GM21381 (cell line): ENCODE measurements around the gene MLLT10.
A peak's percentile ranks its signal among the peaks of the same experiment; 100 is the strongest.
"Not testable (repeated sequence)": the region's sequence is repeated elsewhere in the genome, so short reads cannot be mapped to it uniquely, and the experiment has no call there.

ENCODE experiments used
- ATAC-seq: cut with Tn5 transposase; IDR thresholded peaks from one replicate; pipeline ENCODE4 v1.9.1; 2021; ENCODE audit warnings: mild to moderate bottlenecking, moderate library complexity; ENCODE audit not compliant: unreplicated experiment

The MLLT10 gene

GRCh38 chr10:21692916-21693315, 158.9 kb downstream of the MLLT10 start:
- ATAC-seq: no peak

DNA sequence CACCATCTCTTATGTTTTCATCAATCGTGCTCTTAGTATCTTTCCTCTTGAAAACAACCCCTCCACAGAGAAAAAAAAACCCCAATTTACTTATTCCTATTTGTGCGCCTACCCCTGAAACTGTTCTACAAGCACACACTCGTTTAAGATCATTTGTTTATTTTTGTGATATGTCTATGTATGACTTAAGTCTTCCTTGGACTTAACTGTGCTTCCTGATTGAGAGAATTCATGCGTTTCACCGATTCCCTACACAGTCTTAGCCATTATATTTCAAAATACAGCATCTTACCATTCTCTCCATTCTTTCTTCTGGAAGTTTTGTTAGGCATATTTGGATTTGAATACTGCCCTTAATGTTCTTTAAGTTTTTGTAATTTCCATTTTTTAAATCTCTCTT, 159.4 kb downstream of the MLLT10 start:
- no peak for ATAC-seq

- no peak for ATAC-seq
These were observed 160.6 kb downstream of the MLLT10 start for GRCh38 chr10:21694631-21695030.

GRCh38 chr10:21696302-21696701, 162.3 kb downstream of the MLLT10 start:
- no peak for ATAC-seq

- no peak for ATAC-seq
These were observed 165.5 kb downstream of the MLLT10 start for GRCh38 chr10:21699575-21699974.

DNA sequence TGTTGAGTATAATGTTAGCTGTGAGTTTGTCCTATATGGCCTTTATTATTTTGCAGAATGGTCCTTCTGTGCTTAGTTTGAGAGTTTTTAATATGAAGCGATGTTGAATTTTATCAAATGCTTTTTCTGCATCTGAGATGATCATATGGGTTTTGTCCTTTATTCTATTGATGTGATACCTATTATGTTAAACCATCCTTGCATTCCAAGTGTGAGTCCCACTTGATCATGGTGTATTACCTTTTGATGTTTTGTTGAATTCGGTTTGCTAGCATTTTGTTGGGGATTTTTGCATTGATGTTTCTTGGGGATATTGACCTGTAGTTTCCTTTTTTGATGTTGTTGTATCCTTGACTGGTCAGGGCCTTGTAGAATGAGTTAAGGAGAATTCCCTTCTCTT, 166.4 kb downstream of the MLLT10 start:
- ATAC-seq: no peak

DNA sequence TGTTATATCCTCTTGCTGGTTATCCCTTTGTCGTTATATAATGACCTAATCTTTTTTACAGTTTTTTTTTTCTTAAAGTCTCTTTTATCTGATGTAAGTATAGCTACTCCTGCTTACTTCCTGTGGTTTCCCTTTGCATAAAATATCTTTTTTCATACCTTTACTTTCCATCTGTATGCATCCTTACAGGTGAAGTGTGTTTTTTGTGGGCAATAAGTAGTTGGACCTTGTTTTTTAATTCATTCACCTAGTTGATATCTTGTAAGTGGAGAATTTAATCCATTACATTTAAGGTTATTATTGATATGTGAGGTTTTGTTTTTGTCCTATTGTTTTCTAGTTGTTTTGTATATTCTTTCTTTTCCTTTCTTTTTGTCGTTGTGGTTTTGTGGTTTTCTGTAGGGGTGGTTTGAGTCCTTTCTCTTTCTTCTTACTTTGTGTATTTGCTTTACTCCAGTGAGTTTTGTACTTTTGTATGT, 168.6 kb downstream of the MLLT10 start:
- ATAC-seq: peak; percentile 66

DNA sequence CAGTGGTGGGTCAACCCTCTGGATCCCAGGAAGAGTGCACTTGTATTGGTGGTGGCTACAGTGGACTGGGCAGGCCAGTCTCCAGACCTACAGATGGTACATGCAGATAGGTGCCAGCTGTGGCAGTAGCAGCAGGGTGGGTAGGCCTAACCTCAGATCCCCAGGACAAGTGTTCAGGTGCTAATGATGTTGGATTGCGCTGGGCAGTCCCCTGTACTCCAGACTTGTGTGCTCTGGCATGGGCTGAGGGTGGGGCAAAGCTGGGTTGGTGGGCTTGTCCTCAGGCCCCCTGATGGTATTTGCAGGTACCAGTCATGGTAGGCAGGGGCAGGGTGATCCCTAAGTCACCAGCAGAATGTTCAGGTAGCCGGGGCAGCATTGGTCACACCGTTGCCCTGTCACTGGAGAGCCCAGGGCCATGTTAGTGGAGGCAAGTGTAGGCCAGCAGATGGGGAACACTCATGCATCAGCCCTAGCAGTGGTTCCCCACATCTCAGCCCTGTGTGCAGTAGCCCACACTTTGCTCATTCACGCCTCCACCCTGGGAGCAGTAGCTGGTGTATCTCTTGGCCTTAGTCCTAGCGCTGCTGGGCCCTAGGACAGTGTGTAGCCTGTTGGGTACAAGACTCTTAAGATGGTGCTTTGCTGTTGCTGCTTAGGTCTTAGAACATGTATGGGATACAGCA, 171.3 kb downstream of the MLLT10 start:
- ATAC-seq: no peak

GRCh38 chr10:21705828-21706176, 171.8 kb downstream of the MLLT10 start:
- no peak for ATAC-seq

- no peak for ATAC-seq
These were observed 173.5 kb downstream of the MLLT10 start for GRCh38 chr10:21707498-21707897.

DNA sequence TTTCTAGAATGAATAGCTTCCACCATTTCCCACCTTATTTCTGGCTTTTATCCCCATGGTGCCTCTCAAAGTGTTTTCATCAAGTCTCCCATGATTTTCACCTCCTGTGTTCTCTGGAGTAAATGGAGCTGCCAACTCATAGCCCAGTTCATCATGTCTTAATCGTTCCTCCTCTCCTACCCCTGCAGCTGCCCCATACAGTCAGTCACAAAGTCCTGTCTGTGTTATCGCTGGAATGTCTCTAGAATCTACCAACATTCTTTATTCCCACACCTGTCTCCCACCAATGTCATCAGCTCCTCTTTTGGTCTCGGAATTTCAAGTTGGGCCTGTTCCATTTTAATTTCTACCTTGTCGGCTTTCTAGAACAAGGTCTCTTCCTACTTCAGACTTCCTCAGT, 178.9 kb downstream of the MLLT10 start:
- no peak for ATAC-seq

- no peak for ATAC-seq
These were observed 181.6 kb downstream of the MLLT10 start for GRCh38 chr10:21715531-21716195.

DNA sequence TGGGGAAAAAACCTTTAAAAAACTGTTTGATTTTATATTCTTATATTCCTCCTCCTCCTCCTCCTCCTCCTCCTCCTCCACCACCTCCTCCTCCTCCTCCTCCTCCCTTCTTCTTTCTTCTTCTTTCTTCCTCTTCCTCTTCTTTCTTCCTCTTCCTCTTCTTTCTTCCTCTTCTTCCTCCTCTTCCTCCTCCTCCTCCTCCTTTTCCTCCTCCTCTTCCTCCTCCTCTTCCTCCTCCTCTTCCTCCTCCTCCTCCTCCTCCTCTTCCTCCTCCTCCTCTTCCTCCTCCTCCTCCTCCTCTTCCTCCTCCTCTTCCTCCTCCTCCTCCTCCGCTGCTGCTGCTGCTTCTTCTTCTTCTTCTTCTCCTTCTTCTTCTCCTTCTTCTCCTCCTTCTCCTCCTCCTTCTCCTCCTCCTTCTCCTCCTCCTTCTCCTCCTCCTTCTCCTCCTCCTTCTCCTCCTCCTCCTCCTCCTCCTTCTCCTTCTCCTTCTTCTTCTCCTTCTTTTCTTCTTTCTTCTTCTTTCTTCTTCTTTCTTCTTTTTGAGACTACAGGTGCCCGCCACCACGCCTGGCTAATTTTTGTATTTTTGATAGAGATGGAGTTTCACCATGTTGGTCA, 183.5 kb downstream of the MLLT10 start:
- ATAC-seq: not testable (repeated sequence)

- no peak for ATAC-seq
These were observed 185.5 kb downstream of the MLLT10 start for GRCh38 chr10:21719502-21719901.

DNA sequence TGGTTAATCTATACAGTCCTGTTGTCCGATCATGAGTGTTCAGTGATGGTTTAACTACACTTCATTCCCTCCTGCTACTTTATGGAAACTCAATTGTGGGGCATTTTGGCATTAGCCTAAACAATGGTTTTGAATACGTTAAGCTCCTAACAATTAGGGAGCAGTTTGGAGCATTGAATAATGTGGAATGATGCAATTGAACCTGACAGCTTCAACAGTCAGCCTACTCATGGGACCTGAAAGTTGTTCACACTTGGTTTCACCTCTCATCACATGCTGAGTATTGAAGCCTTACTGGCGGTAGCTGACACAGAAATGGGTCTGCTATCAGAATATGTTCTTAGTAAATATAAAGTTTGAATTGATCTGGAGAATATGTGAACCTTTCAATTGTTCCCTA, 186.1 kb downstream of the MLLT10 start:
- no peak for ATAC-seq

GRCh38 chr10:21721000-21721665, 187.1 kb downstream of the MLLT10 start:
- ATAC-seq: no peak

DNA sequence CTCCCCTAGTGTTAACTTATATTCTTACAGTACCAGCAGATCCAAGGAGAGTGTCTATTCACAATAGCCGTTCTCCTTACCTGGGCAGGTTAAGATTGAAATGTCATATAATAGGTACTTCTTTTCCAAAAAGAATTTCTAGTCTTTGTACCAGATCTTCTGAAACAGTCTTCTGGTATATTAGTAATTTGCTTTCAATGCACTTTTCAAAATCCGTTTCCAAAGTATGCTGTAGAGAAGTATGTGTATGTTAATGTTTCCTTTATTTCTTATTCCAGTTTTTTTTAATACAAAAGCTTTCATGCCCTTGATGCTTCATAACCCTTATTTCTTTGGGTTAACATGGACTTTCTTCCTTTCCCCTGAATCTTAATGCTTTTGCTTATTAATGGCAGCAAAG, 188.2 kb downstream of the MLLT10 start:
- ATAC-seq: no peak

- no peak for ATAC-seq
These were observed 190.1 kb downstream of the MLLT10 start for GRCh38 chr10:21724020-21724589.

DNA sequence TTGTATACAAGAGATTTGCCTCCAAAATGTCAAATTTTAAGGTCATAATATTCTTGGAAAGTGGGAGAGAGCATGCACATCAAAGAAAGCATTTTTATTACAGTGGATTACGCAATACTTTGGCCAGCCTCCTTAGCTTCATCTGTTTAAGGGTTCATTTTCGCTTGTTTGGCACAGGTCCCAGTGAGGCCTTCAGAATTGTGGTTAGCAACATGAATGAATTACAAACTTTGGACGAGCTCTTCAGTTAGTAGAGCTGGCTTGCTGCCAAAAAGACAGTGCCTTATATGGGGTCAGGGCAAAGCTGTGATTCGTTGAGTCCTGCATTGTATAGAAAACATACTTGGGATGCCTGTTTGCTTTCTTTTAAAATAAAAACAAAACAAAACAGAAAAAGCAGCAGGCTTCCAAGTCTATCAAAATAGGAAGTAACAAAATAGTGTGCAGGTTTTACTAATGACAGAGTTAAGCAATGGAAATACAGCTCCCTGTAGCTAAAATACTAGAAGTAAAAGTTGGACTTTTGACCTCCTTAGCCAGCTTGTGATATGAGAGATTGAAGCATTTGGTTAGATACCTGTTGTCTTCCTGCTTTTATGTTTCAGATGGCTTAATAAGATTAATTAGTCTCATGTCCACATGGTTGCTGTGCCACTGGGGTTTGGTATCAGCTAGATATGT, 190.8 kb downstream of the MLLT10 start:
- peak; percentile 94 for ATAC-seq

- ATAC-seq: no peak
These were observed 192.7 kb downstream of the MLLT10 start for GRCh38 chr10:21726601-21727225.
